Superior temporal gyrus (tissue), 1 donor: ENCODE results near the gene C3orf22.

Experiments
- DNase-seq: peaks from one replicate; pipeline ENCODE4 v3.0.0-alpha.2; 2016; ENCODE audit errors: extremely low spot score

Gene C3orf22

GRCh38 chr3:126512916-126513650 lies 45.6 kb downstream of the C3orf22 start:
- DNase-seq, result no peak

DNA sequence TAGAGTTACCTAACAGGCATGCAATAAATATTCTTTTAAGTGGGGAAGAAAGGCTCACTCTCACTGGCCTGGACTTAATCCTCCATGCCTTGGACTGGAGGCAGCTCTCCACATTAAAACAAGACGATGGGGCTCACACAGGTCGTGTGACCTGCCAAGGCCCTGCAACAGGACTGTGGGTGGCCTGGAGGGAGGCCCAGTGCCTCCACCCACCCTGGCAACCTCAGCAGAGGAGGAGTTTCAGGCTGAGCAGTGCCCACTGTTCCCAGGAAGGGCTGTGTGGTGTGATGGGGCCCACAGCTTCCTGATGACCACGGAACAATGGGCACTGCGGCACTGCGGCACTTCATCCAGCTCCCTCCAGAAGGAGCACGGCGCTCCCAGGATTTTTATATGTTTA lies 46.7 kb downstream of the C3orf22 start:
- DNase-seq, result no peak

- no peak for DNase-seq
Observed at GRCh38 chr3:126511291-126511690, 47.4 kb downstream of the C3orf22 start.

GRCh38 chr3:126510308-126510910 lies 48.3 kb downstream of the C3orf22 start:
- DNase-seq, result no peak

DNA sequence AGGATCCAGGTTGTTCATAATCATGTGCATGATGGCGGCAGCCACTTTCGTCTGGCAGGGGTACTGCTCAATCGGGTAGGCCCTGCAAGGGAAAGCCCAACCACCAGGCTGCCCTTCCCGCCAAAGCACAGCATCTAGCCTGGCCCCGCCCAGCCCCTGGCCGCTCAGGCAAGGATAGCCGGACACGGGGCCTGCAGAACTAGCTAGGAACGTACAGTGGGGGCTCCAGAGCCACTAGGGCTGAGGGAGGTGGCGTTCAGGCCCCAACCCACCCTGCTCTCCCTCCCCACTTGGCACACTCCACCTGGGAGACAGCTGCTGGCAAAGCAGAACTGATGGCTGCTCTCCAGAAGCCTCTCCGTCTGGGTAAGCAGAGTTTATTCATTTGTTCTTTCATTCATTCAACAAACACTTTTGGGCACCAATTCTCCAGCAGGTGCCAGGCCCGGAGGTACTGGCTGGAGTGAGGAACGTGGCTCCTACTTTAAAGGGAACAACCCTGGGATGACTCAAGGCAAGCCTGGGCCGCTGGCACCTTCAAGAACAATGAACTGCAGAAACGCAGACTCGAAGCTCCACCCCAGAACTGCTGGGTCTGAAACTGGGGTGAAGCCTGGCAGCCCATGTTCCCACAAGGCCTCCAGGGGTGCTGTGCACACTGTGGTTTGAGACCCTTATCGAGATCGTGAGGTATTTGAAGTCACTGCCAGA lies 49.0 kb downstream of the C3orf22 start:
- no peak for DNase-seq

- no peak for DNase-seq
Observed at GRCh38 chr3:126508564-126508964, 50.2 kb downstream of the C3orf22 start.

GRCh38 chr3:126507886-126508285 lies 50.8 kb downstream of the C3orf22 start:
- no peak for DNase-seq

- DNase-seq, result no peak
Observed at GRCh38 chr3:126503701-126504100, 55.0 kb downstream of the C3orf22 start.

DNA sequence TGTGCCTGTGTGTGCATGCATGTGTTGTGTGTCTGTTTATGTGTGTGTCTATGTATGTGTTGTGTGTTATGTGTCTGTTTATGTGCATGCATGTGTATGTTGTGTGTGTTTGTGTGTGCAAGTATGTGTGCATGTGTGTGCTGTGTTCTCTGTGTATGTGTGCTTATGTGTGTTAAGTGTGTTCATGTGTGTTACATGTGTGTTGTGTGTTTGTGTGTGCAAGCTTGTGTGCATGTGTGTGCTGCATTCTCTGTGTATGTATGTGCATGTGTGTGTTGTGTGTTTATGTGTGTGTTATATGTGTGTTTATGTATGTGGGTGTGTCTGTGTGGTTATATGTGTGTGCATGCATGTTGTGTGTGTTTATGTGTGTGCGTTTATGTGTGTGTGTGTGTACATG lies 56.1 kb downstream of the C3orf22 start:
- DNase-seq, result no peak

DNA sequence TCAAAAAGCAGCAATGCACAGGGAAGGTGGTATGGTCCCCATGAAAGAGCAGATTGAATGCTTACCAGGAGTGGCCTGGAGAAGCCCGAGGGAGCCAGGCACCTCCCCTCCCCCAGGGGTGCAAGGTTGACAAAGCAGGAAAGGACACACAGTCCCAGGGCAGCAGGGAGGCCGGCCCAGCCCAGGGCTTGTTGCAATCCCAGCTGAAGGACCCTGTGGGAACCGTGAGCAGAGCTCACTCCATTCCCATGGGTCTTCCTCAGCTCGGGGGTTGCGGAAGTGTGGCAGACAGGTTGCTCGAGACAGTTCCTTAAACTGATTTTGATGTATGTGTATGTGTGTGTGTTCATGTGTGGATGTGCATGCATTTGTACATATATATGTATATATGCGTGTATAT lies 57.0 kb downstream of the C3orf22 start:
- no peak for DNase-seq

DNA sequence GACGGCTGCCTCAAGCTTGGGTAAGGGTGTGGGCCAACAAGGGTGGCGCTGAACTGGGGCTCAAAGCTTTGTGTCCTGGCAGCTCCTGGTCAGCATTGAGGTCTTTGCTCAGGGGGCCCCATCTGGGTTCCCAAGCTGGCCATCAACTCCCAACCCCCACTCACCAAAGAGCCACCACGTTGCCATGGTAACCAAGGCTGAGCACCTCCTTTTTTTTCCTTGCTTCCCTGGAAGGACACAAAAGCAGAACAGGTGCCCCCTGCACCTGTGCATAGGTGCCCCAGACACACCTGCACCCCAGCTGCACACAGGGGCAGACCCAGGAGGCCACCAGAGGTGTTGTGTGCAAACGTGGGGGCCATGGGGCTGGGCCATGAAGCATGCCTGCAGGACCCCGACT lies 57.7 kb downstream of the C3orf22 start:
- no peak for DNase-seq

- DNase-seq, result no peak
Observed at GRCh38 chr3:126500016-126500415, 58.7 kb downstream of the C3orf22 start.
